K562 (cell line): Measurements from ENCODE around the gene ECI1. TPM values are rescaled to one million over a fixed set of nuclear protein-coding genes. Genes with fewer than 3 reads are reported as not detected.

ENCODE experiments used
- ATAC-seq: fragments of 200-7000 bp; cut with Tn5 transposase; 3 replicates; pipeline ENCODE4 v1.9.1; 2020; ENCODE audit warnings: moderate library complexity
- BruUV-seq: library from RNA; stranded (reverse); fragments of 400-500 nt; replicated peaks from 2 replicates; lab custom pipeline; 2021; lab: Mats Ljungman, UMichigan
- CTCF ChIA-PET: fragments of 300-600 bp; formaldehyde crosslinking; extraction: SDS; loops from one replicate; lab custom pipeline; 2021; ENCODE audit warnings: low intra/inter-chr PET ratio; lab: Yijun Ruan, JAX
- POLR2A ChIA-PET: fragments of 300-600, 350-650 bp; sonication (Branson Sonifier 250); formaldehyde crosslinking; extraction: SDS; loops from one replicate; lab custom pipeline; 2021; ENCODE audit warnings: antibody characterized with exemption, inconsistent platforms; lab: Yijun Ruan, JAX
- DNase-seq, 4 experiments: peaks; one replicate each; pipeline versions ENCODE4 v3.0.0 to v3.0.0-alpha.2; 2011 to 2018; ENCODE audit warnings: low spot score in 3 of 4, mixed read lengths in 3 of 4; ENCODE audit errors: extremely low read depth in 1 of 4
- FAIRE-seq: peaks from 2 replicates; lab custom pipeline; 2011; peaks lifted over from hg19 to GRCh38; lab: Jason Lieb, UNC
- H2AFZ ChIP-seq: 2 replicates; pipeline ENCODE4 v1.6.0; 2011; ENCODE audit warnings: low read depth, low read length, control low read depth, inconsistent platforms
- H3K27ac ChIP-seq: fragments of 200-600 bp; 3 replicates; pipeline ENCODE4 v1.8.0; 2011; ENCODE audit warnings: low read depth, mild to moderate bottlenecking, control low read depth, inconsistent platforms, low read length, moderate library complexity, mixed read lengths; ENCODE audit errors: extremely low read depth
- H3K27me3 ChIP-seq, 2 experiments: fragments of 300-600 bp in 1 of 2; 2 replicates in 1 of 2; 3 replicates in 1 of 2; pipeline versions ENCODE4 v1.6.0 to v1.8.0; 2011; ENCODE audit warnings: inconsistent platforms in 2 of 2, low read length in 2 of 2, mild to moderate bottlenecking in 1 of 2, mixed read lengths in 1 of 2, moderate library complexity in 1 of 2; ENCODE audit not compliant: control insufficient read depth in 2 of 2, insufficient read depth in 2 of 2
- H3K36me3 ChIP-seq: fragments of 300-600 bp; 3 replicates; pipeline ENCODE4 v1.8.0; 2011; ENCODE audit warnings: mild to moderate bottlenecking, low read length, inconsistent platforms; ENCODE audit not compliant: control insufficient read depth, insufficient read depth
- H3K4me1 ChIP-seq, 2 experiments: fragments of 200-600 bp in 1 of 2; replicated peaks in 1 of 2; 2 replicates in 1 of 2; 3 replicates in 1 of 2; pipeline versions ENCODE4 v1.5.1 to v1.8.0; 2011; ENCODE audit warnings: inconsistent platforms in 2 of 2, low read length in 2 of 2, mild to moderate bottlenecking in 1 of 2, mixed read lengths in 1 of 2, moderate library complexity in 1 of 2; ENCODE audit not compliant: control insufficient read depth in 2 of 2, insufficient read depth in 2 of 2
- H3K4me2 ChIP-seq: 2 replicates; pipeline ENCODE4 v1.6.1; 2011; ENCODE audit warnings: low read length, control low read depth, inconsistent platforms, mixed read lengths; ENCODE audit not compliant: insufficient read depth
- H3K4me3 ChIP-seq: fragments of 200-600 bp; sonication (generic), shearing (Covaris generic); 2 replicates; pipeline ENCODE4 v1.5.1; 2016; ENCODE audit warnings: control low read depth, inconsistent platforms
- H3K79me2 ChIP-seq: fragments of 200-600 bp; 3 replicates; pipeline ENCODE4 v1.8.0; 2011; ENCODE audit warnings: low read length, inconsistent platforms; ENCODE audit not compliant: control insufficient read depth, insufficient read depth
- H3K9ac ChIP-seq, 2 experiments: 2 replicates each; pipeline versions ENCODE4 v1.6.0 to v1.6.1; 2011; ENCODE audit warnings: low read depth in 2 of 2, low read length in 2 of 2, control low read depth in 1 of 2, inconsistent platforms in 1 of 2, mild to moderate bottlenecking in 1 of 2, mixed read lengths in 1 of 2; ENCODE audit not compliant: insufficient read depth in 1 of 2
- H3K9me1 ChIP-seq: one replicate; pipeline ENCODE4 v1.6.0; 2011; ENCODE audit warnings: inconsistent platforms, mild to moderate bottlenecking, low read length, moderate library complexity; ENCODE audit not compliant: control insufficient read depth, insufficient read depth
- H3K9me3 ChIP-seq: replicated peaks from 2 replicates; pipeline ENCODE4 v1.5.1; 2011; ENCODE audit warnings: low read depth, low read length, inconsistent platforms; ENCODE audit not compliant: control insufficient read depth, insufficient read depth
- H4K20me1 ChIP-seq: replicated peaks from 2 replicates; pipeline ENCODE4 v1.6.1; 2011; ENCODE audit warnings: low read length, inconsistent platforms, mixed read lengths; ENCODE audit not compliant: control insufficient read depth, insufficient read depth
- DDX20 ChIP-seq: fragments of 450-650 bp; IDR thresholded peaks from 2 replicates; pipeline ENCODE4 v1.6.1; 2016; ENCODE audit warnings: missing genetic modification characterization, low read depth, mild to moderate bottlenecking, missing compliant biosample characterization, moderate library complexity
- GTF2F1 ChIP-seq: IDR thresholded peaks from 2 replicates; pipeline ENCODE4 v1.6.1; 2011; ENCODE audit warnings: low read depth, low read length, improper control_type of control experiment
- KAT2B ChIP-seq: IDR thresholded peaks from one replicate; pipeline ENCODE4 v1.6.1; 2012; ENCODE audit warnings: low read depth, mild to moderate bottlenecking, control low read depth, inconsistent platforms, low read length, moderate library complexity
- KDM2B ChIP-seq: fragments of 250-450 bp; sonication (Bioruptor Pico); IDR thresholded peaks from 2 replicates; pipeline ENCODE4 v1.8.0; 2021; ENCODE audit warnings: mild to moderate bottlenecking, moderate library complexity
- NFE2L1 ChIP-seq: fragments of 450-650 bp; IDR thresholded peaks from 2 replicates; pipeline ENCODE4 v1.6.1; 2016; ENCODE audit warnings: missing genetic modification characterization, low read depth, mild to moderate bottlenecking, missing compliant biosample characterization, moderate library complexity, borderline replicate concordance
- SMARCA4 ChIP-seq: fragments of 450-650 bp; IDR thresholded peaks from 2 replicates; pipeline ENCODE4 v1.6.1; 2016
- ZNF3 ChIP-seq: fragments of 250-450 bp; sonication (Bioruptor Pico); IDR thresholded peaks from 2 replicates; pipeline ENCODE4 v1.5.0; 2021; ENCODE audit warnings: mild to moderate bottlenecking, moderate library complexity
- WGBS: fragments of 100-300 bp; shearing (Covaris generic); methylation state at CpG from one replicate; pipeline ENCODE4 v1.1.6; 2016; ENCODE audit warnings: low coverage, mixed read lengths; ENCODE audit not compliant: insufficient coverage; ENCODE audit errors: missing lambda C conversion rate; 5-methylcytosine and 5-hydroxymethylcytosine counted together
- in situ Hi-C: fragments of 300-500 bp; cut with MboI; formaldehyde crosslinking; loops from 4 replicates; pipeline ENCODE4 v1.15.0; 2018; ENCODE audit warnings: inconsistent platforms, mixed read lengths
- intact Hi-C: fragments of 100-400 bp; cut with micrococcal nuclease; formaldehyde crosslinking; loops from 2 replicates; pipeline ENCODE4 v1.14.2; 2022
- polyA plus RNA-seq, 8 experiments: library from polyadenylated mRNA; depleted of rRNA in 4 of 8; stranded (reverse) in 5 of 8; unstranded in 3 of 8; fragments of >200 nt; fragmentation: Nextera tagmentation in 2 of 8; fragmentation: Illumina TruSeq in 1 of 8; extraction: Ambion mirVana in 2 of 8; extraction: Trizol in 1 of 8; gene quantifications; 2 replicates each; pipeline versions ENCODE4 v1.2.1 to v1.2.3, GENCODE V29; 2011 to 2014; ENCODE audit warnings: inconsistent platforms in 1 of 8, missing spikeins in 1 of 8
- total RNA-seq, 7 experiments: library from RNA; depleted of rRNA in 6 of 7; stranded (reverse); fragments of >200 nt in 6 of 7; fragmentation: Illumina TruSeq in 2 of 7; extraction: Trizol in 2 of 7; gene quantifications; 2 replicates each; pipeline versions ENCODE4 v1.2.1 to v1.2.3, GENCODE V29; 2011 to 2021; ENCODE audit warnings: low replicate concordance in 1 of 7
- TF ChIP-seq, protein P1 (sequence below): sonication (generic); formaldehyde crosslinking; IDR thresholded peaks from 2 replicates; pipeline ENCODE4 v1.8.0; 2022; ENCODE audit warnings: missing genetic modification reagents, mild to moderate bottlenecking, moderate library complexity, borderline replicate concordance
- TF ChIP-seq, protein P2 (sequence below): fragments of 200-800 bp; sonication (Bioruptor generic); IDR thresholded peaks from 2 replicates; pipeline ENCODE4 v1.6.1; 2017; ENCODE audit warnings: missing genetic modification characterization, missing compliant biosample characterization
- TF ChIP-seq, protein P3 (sequence below): fragments of 450-650 bp; IDR thresholded peaks from 2 replicates; pipeline ENCODE4 v1.6.1; 2017; ENCODE audit warnings: antibody characterized with exemption

Gene ECI1
- total and polyA plus RNA-seq, 9 of the 15 experiments (the other 6 are each of a cell fraction or from before 2014, with no cell fraction given), result 4.7 to 189 (median 54.0) TPM

DNA sequence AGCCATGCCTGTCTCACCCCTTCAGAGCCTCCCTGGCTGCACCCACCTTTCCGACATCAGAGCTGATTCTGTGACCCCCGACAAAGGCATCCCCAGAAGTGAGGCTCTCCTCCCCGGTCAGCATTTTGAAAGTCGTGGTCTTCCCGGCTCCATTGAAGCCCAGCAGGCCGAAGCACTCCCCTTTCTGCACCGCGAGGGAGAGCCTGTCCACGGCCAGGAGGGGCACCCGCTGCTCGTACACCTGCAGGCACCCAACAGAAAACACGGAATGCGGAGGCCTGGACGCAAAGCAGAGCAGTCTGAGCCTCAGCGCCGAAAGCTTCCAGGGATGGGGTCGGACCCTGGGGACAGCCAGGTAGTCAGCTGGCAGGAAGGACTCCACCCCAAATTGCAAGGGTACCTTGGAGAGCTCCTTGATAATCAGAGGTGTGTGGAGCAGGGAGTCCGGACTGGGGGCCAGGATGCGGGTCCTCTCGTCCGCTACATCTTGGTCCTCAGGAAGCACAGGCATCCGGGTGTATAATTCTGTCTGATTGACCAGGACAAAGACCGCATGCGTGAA is 29.7 kb upstream of the ECI1 start (continued):
- TF ChIP-seq, protein P1, sequence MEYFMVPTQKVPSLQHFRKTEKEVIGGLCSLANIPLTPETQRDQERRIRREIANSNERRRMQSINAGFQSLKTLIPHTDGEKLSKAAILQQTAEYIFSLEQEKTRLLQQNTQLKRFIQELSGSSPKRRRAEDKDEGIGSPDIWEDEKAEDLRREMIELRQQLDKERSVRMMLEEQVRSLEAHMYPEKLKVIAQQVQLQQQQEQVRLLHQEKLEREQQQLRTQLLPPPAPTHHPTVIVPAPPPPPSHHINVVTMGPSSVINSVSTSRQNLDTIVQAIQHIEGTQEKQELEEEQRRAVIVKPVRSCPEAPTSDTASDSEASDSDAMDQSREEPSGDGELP (CRISPR knock-in tag), result 0 out of 2 replicates have a peak, but pooled peaks have one; percentile 17
- TF ChIP-seq ZNF3 (CRISPR knock-in tag), result no peak
- TF ChIP-seq SMARCA4, result no peak
- no peak for TF ChIP-seq DDX20 (tag)

DNA sequence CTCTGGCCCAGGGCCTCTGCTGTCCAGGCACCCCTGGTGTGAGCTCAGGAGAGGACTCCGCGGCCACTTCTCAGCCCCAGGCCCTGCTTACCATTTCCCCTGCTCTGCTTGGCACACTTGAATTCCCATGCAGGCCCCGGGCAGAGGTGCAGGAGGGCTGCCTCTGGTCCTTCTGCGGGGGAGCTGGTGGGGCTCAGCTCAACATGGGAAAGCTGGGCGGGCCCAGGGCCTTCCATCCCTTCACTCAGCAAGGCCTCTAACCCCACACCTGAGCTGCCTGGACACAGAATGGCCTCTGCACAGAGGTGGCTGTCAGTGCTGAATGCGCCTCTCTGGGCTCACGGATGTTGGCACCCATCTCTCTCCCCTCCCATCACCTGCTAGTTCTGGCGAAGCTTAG is 29.1 kb upstream of the ECI1 start:
- DNase-seq (no peak), ATAC-seq (no peak), FAIRE-seq (no peak)
- POLR2A ChIA-PET, result interaction anchor here (0.9 to 1.5 kb wide), 4 partner anchors 9 to 293 kb away, joined by 3 to 6 read pairs (median 4); no protein-coding TSS in a partner anchor
- H4K20me1 ChIP-seq, result no peaks in the 10 kb centered on the region
- in situ Hi-C loops (no loop called here), intact Hi-C loops (no loop called here)
- H2AFZ ChIP-seq, result no peak overlapping the region
- no TSS peak for BruUV-seq
- no peak overlapping the region for H3K9ac ChIP-seq
- no peaks in the 10 kb centered on the region for H3K79me2 ChIP-seq
- H3K4me2 ChIP-seq, result no peak overlapping the region
- no peak overlapping the region for H3K4me3 ChIP-seq
- TF ChIP-seq NFE2L1 (tag), result no peak
- no peak for TF ChIP-seq SMARCA4
- TF ChIP-seq, protein P2, sequence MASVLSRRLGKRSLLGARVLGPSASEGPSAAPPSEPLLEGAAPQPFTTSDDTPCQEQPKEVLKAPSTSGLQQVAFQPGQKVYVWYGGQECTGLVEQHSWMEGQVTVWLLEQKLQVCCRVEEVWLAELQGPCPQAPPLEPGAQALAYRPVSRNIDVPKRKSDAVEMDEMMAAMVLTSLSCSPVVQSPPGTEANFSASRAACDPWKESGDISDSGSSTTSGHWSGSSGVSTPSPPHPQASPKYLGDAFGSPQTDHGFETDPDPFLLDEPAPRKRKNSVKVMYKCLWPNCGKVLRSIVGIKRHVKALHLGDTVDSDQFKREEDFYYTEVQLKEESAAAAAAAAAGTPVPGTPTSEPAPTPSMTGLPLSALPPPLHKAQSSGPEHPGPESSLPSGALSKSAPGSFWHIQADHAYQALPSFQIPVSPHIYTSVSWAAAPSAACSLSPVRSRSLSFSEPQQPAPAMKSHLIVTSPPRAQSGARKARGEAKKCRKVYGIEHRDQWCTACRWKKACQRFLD (CRISPR knock-in tag), result no peak
- TF ChIP-seq, protein P3, sequence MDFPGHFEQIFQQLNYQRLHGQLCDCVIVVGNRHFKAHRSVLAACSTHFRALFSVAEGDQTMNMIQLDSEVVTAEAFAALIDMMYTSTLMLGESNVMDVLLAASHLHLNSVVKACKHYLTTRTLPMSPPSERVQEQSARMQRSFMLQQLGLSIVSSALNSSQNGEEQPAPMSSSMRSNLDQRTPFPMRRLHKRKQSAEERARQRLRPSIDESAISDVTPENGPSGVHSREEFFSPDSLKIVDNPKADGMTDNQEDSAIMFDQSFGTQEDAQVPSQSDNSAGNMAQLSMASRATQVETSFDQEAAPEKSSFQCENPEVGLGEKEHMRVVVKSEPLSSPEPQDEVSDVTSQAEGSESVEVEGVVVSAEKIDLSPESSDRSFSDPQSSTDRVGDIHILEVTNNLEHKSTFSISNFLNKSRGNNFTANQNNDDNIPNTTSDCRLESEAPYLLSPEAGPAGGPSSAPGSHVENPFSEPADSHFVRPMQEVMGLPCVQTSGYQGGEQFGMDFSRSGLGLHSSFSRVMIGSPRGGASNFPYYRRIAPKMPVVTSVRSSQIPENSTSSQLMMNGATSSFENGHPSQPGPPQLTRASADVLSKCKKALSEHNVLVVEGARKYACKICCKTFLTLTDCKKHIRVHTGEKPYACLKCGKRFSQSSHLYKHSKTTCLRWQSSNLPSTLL, result no peak
- no peak for TF ChIP-seq GTF2F1
- TF ChIP-seq KDM2B, result no peak
- no peak for TF ChIP-seq KAT2B
- CTCF ChIA-PET, result no interaction called here
- peaks cover 62% of the 10 kb centered on the region; the same call in 2 of the 3 replicates for H3K36me3 ChIP-seq
- H3K9me1 ChIP-seq, result no peaks in the 10 kb centered on the region
- WGBS, result 90% methylated on average over 7 of the region's 8 CpGs
- H3K4me1 ChIP-seq, result peaks cover 0 to 30% of the 10 kb centered on the region in 2 experiments; a peak in 1 of 5 replicates
- H3K9me3 ChIP-seq, result no peaks in the 10 kb centered on the region
- H3K27me3 ChIP-seq, result no peaks in the 10 kb centered on the region
- no peak overlapping the region for H3K27ac ChIP-seq
